ENCODE data around the gene SYTL3. TPM values are rescaled to one million over a fixed set of nuclear protein-coding genes. Genes with fewer than 3 reads are reported as not detected.

SYTL3 gene
- total and polyA plus RNA-seq, 10 donors: 5.9 to 48.3 (median 17.9) TPM

- intact Hi-C loops (cut with DNase I; ENCODE audit: low total_unique reads): no loop called here
- no peaks in the 10 kb centered on the region for H3K27me3 ChIP-seq (replicated peaks in 1 of 7)
Measured at GRCh38 chr6:158743033-158743651, 93.3 kb downstream of the SYTL3 start.

GRCh38 chr6:158744986-158745430, 95.2 kb downstream of the SYTL3 start:
- no peaks in the 10 kb centered on the region for H3K4me1 ChIP-seq
- no peak for DNase-seq
- 93 to 97% (median 96%) methylated on average over 5 of the region's 5 CpGs for WGBS, 5 donors
- H3K4me3 ChIP-seq: no peak overlapping the region
- peaks cover 0 to 7% (median 4%) of the 10 kb centered on the region in 8 donors for H3K9me3 ChIP-seq
- intact Hi-C loops (cut with DNase I; ENCODE audit: low total_unique reads): no loop called here
- TF ChIP-seq POLR2AphosphoS5 (IDR thresholded peaks at IDR 0.05) (no peak), POLR2A (IDR thresholded peaks at IDR 0.05) (no peak), CTCF (IDR thresholded peaks at IDR 0.05 in 8 of 11, conservative IDR thresholded peaks at IDR 0.05 in 3 of 11) (no peak)
- H3K27me3 ChIP-seq (replicated peaks in 1 of 7): no peaks in the 10 kb centered on the region
- peaks cover 0 to 75% (median 11%) of the 10 kb centered on the region in 6 donors for H3K36me3 ChIP-seq
- no peak overlapping the region for H3K27ac ChIP-seq

More at GRCh38 chr6:158743033-158743651, 93.3 kb downstream of the SYTL3 start:
- H3K9me3 ChIP-seq: peaks cover 0 to 22% (median 18%) of the 10 kb centered on the region in 8 donors
- no peak overlapping the region for H3K27ac ChIP-seq
- DNase-seq: no peak
- peaks cover 0 to 77% (median 14%) of the 10 kb centered on the region in 6 donors for H3K36me3 ChIP-seq
- WGBS, 5 donors: 90 to 95% (median 94%) methylated on average over 6 of the region's 6 CpGs
- H3K4me3 ChIP-seq: no peak overlapping the region
- H3K4me1 ChIP-seq: no peaks in the 10 kb centered on the region
- TF ChIP-seq POLR2AphosphoS5 (IDR thresholded peaks at IDR 0.05) (no peak), CTCF (IDR thresholded peaks at IDR 0.05 in 8 of 11, conservative IDR thresholded peaks at IDR 0.05 in 3 of 11) (no peak), POLR2A (IDR thresholded peaks at IDR 0.05) (no peak)

GRCh38 chr6:158751224-158751623, 101.4 kb downstream of the SYTL3 start:
- H3K4me1 ChIP-seq: peaks cover 0 to 8% (median 5%) of the 10 kb centered on the region in 6 donors
- TF ChIP-seq CTCF (IDR thresholded peaks at IDR 0.05 in 8 of 11, conservative IDR thresholded peaks at IDR 0.05 in 3 of 11) (no peak), POLR2A (IDR thresholded peaks at IDR 0.05) (no peak), POLR2AphosphoS5 (IDR thresholded peaks at IDR 0.05) (no peak)
- H3K27me3 ChIP-seq (replicated peaks in 1 of 7): no peaks in the 10 kb centered on the region
- DNase-seq: no peak
- WGBS, 5 donors: 62 to 78% (median 74%) methylated on average over 9 of the region's 9 CpGs
- no peak overlapping the region for H3K27ac ChIP-seq
- intact Hi-C loops (cut with DNase I; ENCODE audit: low total_unique reads): no loop called here
- no peak overlapping the region for H3K4me3 ChIP-seq
- peaks cover 0 to 85% (median 8%) of the 10 kb centered on the region in 6 donors for H3K36me3 ChIP-seq
- no peaks in the 10 kb centered on the region for H3K9me3 ChIP-seq

GRCh38 chr6:158751921-158752320, 102.1 kb downstream of the SYTL3 start:
- H3K27ac ChIP-seq: no peak overlapping the region

More at GRCh38 chr6:158751921-158752320, 102.1 kb downstream of the SYTL3 start:
- no peaks in the 10 kb centered on the region for H3K27me3 ChIP-seq (replicated peaks in 1 of 7)
- H3K4me1 ChIP-seq: peaks cover 0 to 8% (median 5%) of the 10 kb centered on the region in 6 donors
- 76 to 84% (median 83%) methylated on average over 9 of the region's 9 CpGs for WGBS, 5 donors
- H3K4me3 ChIP-seq: no peak overlapping the region
- TF ChIP-seq POLR2A (IDR thresholded peaks at IDR 0.05) (no peak), POLR2AphosphoS5 (IDR thresholded peaks at IDR 0.05) (no peak), CTCF (IDR thresholded peaks at IDR 0.05 in 8 of 11, conservative IDR thresholded peaks at IDR 0.05 in 3 of 11) (no peak)
- H3K36me3 ChIP-seq: peaks cover 0 to 81% (median 10%) of the 10 kb centered on the region in 6 donors
- DNase-seq: no peak
- no peaks in the 10 kb centered on the region for H3K9me3 ChIP-seq
- intact Hi-C loops (cut with DNase I; ENCODE audit: low total_unique reads): no loop called here

Measured in spleen (tissue), 11 donors.